B cell (primary cell): ENCODE results near the gene TMEM30B.

Experiments used
- EZH2 ChIP-seq: IDR thresholded peaks from 2 replicates; pipeline ENCODE4 v1.6.1; 2012; ENCODE audit warnings: borderline replicate concordance, low read depth, mild to moderate bottlenecking, moderate library complexity, low read length; ENCODE audit not compliant: insufficient read depth, poor library complexity, severe bottlenecking
- TF ChIP-seq, protein P1 (sequence below): fragments of 200-600 bp; IDR thresholded peaks from one replicate; pipeline ENCODE4 v1.8.0; 2022; ENCODE audit warnings: antibody characterized with exemption, mild to moderate bottlenecking

DNA sequence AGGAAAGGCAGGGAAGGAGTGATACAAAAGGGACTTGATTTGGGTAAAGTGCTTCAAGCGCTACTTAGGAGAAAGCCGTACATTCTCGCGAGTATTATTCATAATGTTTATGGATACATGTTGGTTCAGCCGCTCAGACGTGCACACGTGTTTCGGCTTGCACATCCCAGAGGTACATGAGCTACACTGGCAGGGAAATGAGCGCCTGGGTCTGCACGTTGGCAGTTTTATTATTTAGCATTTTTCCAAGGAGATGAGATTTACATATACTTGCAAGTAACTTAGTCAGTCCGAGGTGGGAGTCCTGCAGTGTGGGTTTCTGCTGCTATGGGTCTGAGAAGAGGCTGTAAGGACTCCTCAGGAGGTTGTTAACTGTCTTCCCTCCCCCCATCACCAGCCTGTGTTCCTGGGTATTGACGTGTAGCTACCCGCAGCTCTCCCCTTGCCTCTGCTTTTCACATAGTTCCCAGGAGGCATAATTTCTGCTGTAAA is 41.7 kb upstream of the TMEM30B start:
- TF ChIP-seq, protein P1, sequence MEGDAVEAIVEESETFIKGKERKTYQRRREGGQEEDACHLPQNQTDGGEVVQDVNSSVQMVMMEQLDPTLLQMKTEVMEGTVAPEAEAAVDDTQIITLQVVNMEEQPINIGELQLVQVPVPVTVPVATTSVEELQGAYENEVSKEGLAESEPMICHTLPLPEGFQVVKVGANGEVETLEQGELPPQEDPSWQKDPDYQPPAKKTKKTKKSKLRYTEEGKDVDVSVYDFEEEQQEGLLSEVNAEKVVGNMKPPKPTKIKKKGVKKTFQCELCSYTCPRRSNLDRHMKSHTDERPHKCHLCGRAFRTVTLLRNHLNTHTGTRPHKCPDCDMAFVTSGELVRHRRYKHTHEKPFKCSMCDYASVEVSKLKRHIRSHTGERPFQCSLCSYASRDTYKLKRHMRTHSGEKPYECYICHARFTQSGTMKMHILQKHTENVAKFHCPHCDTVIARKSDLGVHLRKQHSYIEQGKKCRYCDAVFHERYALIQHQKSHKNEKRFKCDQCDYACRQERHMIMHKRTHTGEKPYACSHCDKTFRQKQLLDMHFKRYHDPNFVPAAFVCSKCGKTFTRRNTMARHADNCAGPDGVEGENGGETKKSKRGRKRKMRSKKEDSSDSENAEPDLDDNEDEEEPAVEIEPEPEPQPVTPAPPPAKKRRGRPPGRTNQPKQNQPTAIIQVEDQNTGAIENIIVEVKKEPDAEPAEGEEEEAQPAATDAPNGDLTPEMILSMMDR, result no peak
- no peak for TF ChIP-seq EZH2
